Fibroblast of pulmonary artery (primary cell): ENCODE measurements around the gene RGS19.

ENCODE experiments used
- DNase-seq: peaks from one replicate; pipeline ENCODE4 v3.0.0-alpha.2; 2010; ENCODE audit warnings: low read depth
- H3K4me3 ChIP-seq: replicated peaks from 2 replicates; pipeline ENCODE4 v1.5.1; 2011; ENCODE audit warnings: low read depth, mild to moderate bottlenecking, control low read depth, low read length, moderate library complexity
- TF ChIP-seq, protein P1 (sequence below): IDR thresholded peaks from 2 replicates; pipeline ENCODE4 v1.5.1; 2011; ENCODE audit warnings: mild to moderate bottlenecking, control low read depth, low read length, inconsistent platforms; ENCODE audit errors: missing control alignments

Gene RGS19

DNA sequence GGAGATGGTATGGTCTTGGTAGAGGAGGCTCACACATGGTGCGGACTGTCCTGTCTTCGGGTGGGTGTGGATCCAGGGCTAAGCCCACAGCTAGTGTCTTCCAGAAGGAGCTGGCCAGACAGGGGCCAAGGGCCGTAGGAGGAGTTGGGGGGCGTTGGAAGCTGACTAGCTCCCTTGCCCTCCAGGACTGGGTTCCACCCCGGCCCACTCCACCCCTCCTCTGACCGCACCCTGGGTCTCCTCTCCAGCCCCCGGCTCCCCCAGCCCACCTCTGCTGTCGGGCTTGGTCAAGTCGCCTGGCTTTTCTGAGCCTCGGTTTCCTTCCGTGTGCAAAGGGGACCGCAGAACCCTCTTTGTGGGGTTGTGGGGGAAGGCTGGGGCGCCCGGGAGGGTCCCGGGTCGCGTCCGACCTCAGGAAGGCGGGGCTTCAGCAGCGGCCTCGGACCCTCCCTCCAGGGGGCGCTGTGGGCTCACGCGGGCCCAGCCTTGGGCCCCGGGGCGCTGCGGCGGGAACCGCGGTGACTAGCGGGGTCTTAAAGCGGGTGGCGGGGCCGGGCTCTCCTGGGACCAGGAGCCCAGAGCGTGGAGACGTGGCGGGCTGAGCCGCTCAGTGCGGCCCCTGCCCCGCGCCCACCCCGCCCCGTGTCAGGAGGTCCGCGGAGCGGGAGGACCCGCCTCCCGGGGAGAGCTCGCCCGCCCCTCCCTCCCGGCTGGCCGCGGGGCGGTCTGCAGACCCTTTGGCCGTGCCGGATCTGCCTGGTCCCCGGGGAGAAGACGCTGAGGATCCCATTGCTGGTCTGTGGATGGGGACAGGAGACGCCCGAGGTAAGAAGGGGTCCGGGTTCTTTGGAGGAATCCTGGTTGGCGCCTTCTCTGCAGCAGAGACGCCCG, 22.7 kb upstream of the RGS19 start:
- no peak overlapping the region for H3K4me3 ChIP-seq
- no peak for DNase-seq
- TF ChIP-seq, protein P1, sequence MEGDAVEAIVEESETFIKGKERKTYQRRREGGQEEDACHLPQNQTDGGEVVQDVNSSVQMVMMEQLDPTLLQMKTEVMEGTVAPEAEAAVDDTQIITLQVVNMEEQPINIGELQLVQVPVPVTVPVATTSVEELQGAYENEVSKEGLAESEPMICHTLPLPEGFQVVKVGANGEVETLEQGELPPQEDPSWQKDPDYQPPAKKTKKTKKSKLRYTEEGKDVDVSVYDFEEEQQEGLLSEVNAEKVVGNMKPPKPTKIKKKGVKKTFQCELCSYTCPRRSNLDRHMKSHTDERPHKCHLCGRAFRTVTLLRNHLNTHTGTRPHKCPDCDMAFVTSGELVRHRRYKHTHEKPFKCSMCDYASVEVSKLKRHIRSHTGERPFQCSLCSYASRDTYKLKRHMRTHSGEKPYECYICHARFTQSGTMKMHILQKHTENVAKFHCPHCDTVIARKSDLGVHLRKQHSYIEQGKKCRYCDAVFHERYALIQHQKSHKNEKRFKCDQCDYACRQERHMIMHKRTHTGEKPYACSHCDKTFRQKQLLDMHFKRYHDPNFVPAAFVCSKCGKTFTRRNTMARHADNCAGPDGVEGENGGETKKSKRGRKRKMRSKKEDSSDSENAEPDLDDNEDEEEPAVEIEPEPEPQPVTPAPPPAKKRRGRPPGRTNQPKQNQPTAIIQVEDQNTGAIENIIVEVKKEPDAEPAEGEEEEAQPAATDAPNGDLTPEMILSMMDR = peak; percentile 35

DNA sequence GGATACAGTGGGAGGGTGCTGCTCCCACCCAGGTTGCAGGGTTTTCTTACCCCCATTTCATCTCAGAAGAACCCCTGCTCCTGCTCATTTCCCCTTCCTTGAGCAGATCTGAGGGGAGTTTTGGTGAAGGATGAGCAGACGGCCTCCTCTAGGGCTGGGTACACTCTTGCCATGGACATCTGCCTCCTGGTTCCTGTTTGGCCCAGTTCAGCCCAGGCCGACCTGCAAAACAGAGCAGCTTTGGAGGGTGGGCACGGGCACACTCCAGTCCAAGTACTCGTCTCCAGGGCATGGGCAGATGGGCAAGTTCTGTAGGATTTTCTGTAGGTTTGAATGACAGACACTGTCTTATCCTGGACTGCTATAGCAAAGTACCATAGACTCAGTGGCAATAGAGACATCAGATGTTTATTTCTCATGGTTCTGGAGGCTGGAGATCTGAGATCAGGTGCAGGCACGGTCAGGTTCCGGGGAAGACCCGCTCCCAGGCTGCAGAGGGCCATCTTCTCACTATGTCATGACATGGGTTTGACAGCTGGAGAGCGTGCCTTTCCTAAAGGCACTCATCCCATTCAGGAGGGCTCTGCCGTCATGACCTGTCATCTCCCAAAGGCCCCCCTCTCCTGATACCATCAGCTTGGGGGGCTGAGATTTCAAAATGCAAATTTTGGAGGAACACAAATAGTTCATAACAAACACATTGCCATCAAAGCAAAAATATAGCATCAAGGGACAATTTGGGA, 21.8 kb upstream of the RGS19 start:
- no peak overlapping the region for H3K4me3 ChIP-seq
- TF ChIP-seq, protein P1 = no peak
- DNase-seq = no peak

DNA sequence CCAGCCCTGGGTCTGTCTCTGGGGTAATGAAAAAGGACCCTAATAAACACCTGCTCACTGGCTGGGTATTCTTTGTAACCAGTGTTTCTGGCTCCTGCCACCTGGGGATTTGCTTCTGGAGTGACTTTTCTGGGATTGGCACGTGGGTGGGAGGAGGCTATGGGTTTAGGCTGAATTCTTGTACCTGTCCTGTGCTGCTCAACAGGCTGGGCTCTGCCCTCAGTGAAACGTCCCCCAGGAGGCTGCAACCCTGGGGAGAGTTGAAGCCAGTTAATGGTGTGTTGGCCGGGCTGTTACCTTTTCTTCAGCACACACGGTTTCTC, 21.2 kb upstream of the RGS19 start:
- H3K4me3 ChIP-seq = no peak overlapping the region
- TF ChIP-seq, protein P1 = no peak
- no peak for DNase-seq

DNA sequence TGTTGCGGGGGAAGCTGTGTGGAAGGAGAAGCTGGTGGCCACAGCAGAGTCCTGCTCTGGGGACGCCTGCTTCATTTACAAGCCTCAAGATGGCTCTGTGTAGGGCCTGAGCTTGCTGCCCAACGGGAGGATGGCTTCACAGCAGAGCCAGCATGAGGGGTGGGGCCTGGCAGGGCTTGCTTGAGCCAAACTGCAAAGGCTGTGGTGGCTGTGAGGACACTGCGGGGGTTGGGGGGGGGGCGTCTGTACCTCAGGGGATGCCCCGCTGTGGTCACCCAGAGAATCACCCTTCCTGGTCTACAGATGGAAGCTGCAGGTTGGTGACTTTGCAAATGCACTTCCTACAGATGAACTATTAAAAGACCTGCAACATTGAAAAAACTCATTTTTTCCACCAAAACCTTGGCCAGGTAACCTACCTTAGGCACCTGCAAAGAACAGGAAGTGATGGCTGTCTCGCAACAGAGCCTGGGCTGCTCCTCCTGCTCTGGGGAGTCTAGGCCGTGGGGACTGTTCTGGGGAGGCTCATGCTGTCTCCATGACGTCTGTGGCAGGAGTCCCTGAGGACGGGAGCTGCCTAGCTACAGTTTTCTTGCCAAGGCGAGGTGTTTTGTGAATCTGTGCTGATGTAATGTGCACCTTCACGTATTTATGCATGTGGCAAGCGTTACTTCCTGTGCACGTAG, 20.7 kb upstream of the RGS19 start:
- TF ChIP-seq, protein P1 = no peak
- H3K4me3 ChIP-seq = no peak overlapping the region
- no peak for DNase-seq

DNA sequence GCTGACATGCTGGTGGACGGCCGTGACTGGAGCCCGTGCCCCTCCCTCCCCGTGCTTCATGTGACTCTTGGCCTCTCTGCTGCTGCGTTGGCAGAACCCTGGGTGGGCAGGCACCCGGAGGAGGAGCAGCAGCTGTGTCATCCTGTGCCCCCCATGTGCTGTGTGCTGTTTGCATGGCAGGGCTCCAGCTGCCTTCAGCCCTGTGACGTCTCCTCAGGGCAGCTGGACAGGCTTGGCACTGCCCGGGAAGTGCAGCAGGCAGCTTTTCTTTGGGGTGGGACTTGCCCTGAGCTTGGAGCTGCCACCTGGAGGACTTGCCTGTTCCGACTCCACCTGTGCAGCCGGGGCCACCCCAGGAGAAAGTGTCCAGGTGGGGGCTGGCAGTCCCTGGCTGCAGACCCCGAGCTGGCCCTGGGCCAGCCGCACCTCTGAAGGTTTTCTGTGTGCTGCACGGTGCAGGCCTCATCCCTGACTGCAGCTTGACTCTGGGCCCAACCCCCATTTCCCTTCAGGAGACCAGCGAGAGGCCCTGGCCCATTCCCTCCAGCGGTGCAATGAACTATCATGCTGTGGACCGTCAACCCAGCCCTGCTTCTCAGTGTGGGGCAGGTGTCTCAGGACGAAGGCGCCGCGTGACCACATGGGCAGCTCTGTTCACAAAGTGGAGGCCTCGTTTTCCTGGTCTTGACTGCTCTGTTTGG, 19.9 kb upstream of the RGS19 start:
- DNase-seq = no peak
- TF ChIP-seq, protein P1 = no peak
- no peak overlapping the region for H3K4me3 ChIP-seq

DNA sequence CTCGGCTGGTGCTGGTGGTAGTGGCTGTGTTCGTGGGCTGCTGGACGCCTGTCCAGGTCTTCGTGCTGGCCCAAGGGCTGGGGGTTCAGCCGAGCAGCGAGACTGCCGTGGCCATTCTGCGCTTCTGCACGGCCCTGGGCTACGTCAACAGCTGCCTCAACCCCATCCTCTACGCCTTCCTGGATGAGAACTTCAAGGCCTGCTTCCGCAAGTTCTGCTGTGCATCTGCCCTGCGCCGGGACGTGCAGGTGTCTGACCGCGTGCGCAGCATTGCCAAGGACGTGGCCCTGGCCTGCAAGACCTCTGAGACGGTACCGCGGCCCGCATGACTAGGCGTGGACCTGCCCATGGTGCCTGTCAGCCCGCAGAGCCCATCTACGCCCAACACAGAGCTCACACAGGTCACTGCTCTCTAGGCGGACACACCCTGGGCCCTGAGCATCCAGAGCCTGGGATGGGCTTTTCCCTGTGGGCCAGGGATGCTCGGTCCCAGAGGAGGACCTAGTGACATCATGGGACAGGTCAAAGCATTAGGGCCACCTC, 19.2 kb upstream of the RGS19 start:
- H3K4me3 ChIP-seq = no peak overlapping the region
- TF ChIP-seq, protein P1 = no peak
- no peak for DNase-seq
